Measurements from ENCODE around the gene CUL3. TPM values are rescaled to one million over a fixed set of nuclear protein-coding genes. Genes with fewer than 3 reads are reported as not detected.
"Not testable (repeated sequence)": the region's sequence is repeated elsewhere in the genome, so short reads cannot be mapped to it uniquely, and the experiment has no call there.

CUL3 gene
- total and polyA plus RNA-seq, 8 donors: 70.9 to 116 (median 98.1) TPM

GRCh38 chr2:224507789-224508188 lies 77.4 kb downstream of the CUL3 start:
- ATAC-seq: no peak
- Histone ChIP-seq H3K9me3 (no peaks in the 10 kb centered on the region), H3K27ac (no peak overlapping the region), H3K4me1 (no peaks in the 10 kb centered on the region), H3K4me3 (no peak overlapping the region), H3K27me3 (no peaks in the 10 kb centered on the region), H3K36me3 (peaks cover 0 to 40% of the 10 kb centered on the region in 2 donors)
- TF ChIP-seq CTCF (IDR thresholded peaks at IDR 0.05): no peak
- DNase-seq: no peak
- intact Hi-C loops (cut with DNase I): no loop called here

- H3K36me3 ChIP-seq: peaks cover 0 to 53% of the 10 kb centered on the region in 2 donors
- no peaks in the 10 kb centered on the region for H3K4me1 ChIP-seq
- H3K27me3 ChIP-seq: no peaks in the 10 kb centered on the region
- ATAC-seq (no peak), DNase-seq (no peak)
- no peaks in the 10 kb centered on the region for H3K9me3 ChIP-seq
- no peak for TF ChIP-seq CTCF (IDR thresholded peaks at IDR 0.05)
- no peak overlapping the region for H3K27ac ChIP-seq
- intact Hi-C loops (cut with DNase I): no loop called here
- H3K4me3 ChIP-seq: no peak overlapping the region
Observed at GRCh38 chr2:224506494-224506893, 78.7 kb downstream of the CUL3 start.

GRCh38 chr2:224498991-224499390 lies 86.2 kb downstream of the CUL3 start:
- Histone ChIP-seq H3K27me3 (no peaks in the 10 kb centered on the region), H3K36me3 (peaks cover 0 to 83% of the 10 kb centered on the region in 2 donors), H3K4me3 (no peak overlapping the region), H3K27ac (no peak overlapping the region), H3K9me3 (no peaks in the 10 kb centered on the region), H3K4me1 (no peaks in the 10 kb centered on the region)
- intact Hi-C loops (cut with DNase I): no loop called here
- ATAC-seq (no peak), DNase-seq (no peak)
- no peak for TF ChIP-seq CTCF (IDR thresholded peaks at IDR 0.05)

- Histone ChIP-seq H3K27me3 (no peaks in the 10 kb centered on the region), H3K4me3 (no peak overlapping the region), H3K36me3 (peaks cover 0 to 37% of the 10 kb centered on the region in 2 donors), H3K4me1 (peaks cover 8 to 9% of the 10 kb centered on the region in 2 donors), H3K9me3 (no peaks in the 10 kb centered on the region), H3K27ac (no peak overlapping the region)
- no peak for TF ChIP-seq CTCF (IDR thresholded peaks at IDR 0.05)
- ATAC-seq (no peak), DNase-seq (no peak)
- intact Hi-C loops (cut with DNase I): no loop called here
Observed at GRCh38 chr2:224492531-224492930, 92.6 kb downstream of the CUL3 start.

GRCh38 chr2:224487940-224488339 lies 97.2 kb downstream of the CUL3 start:
- DNase-seq; H3K27ac ChIP-seq; ATAC-seq; H3K9me3 ChIP-seq; H3K27me3 ChIP-seq; H3K4me3 ChIP-seq; intact Hi-C loops (cut with DNase I): not testable (repeated sequence)
- Histone ChIP-seq H3K36me3 (peaks cover 0 to 21% of the 10 kb centered on the region in 2 donors), H3K4me1 (peaks cover 14 to 17% of the 10 kb centered on the region in 2 donors)

- peak; percentile 97 for ATAC-seq
- Histone ChIP-seq H3K4me1 (peaks cover 14 to 17% of the 10 kb centered on the region in 2 donors), H3K27ac (peak overlapping the region; percentile 57 to 71), H3K36me3 (peaks cover 0 to 14% of the 10 kb centered on the region in 2 donors)
- H3K27me3 ChIP-seq; H3K4me3 ChIP-seq; intact Hi-C loops (cut with DNase I); H3K9me3 ChIP-seq: not testable (repeated sequence)
- peak; percentile 16 to 90 (median 84) for DNase-seq
Observed at GRCh38 chr2:224485081-224486014, 99.8 kb downstream of the CUL3 start.
